Peyer's patch (tissue), 4 donors: ENCODE results near the gene TM9SF4. TPM values are rescaled to one million over a fixed set of nuclear protein-coding genes. Genes with fewer than 3 reads are reported as not detected.
A peak's percentile ranks its signal among the peaks of the same experiment; 100 is the strongest.

ENCODE experiments used
- DNase-seq, 3 donors: peaks; one replicate each; pipeline ENCODE4 v3.0.0-alpha.2; 2017 to 2019
- H3K27ac ChIP-seq, 4 donors: fragments of 200-600 bp; sonication (generic); one replicate each; pipeline ENCODE4 v1.5.1; 2016 to 2019
- H3K27me3 ChIP-seq, 2 donors: fragments of 200-600 bp; sonication (generic); one replicate each; pipeline ENCODE4 v1.5.1; 2019
- H3K36me3 ChIP-seq, 3 donors: fragments of 200-600 bp; sonication (generic); one replicate each; pipeline ENCODE4 v1.5.1; 2016 to 2019
- H3K4me1 ChIP-seq, 4 donors: fragments of 200-600 bp; sonication (generic); one replicate each; pipeline ENCODE4 v1.5.1; 2016 to 2019
- H3K4me3 ChIP-seq, 4 donors: fragments of 200-600 bp; sonication (generic); 1 replicate in 3 of 4; 2 replicates in 1 of 4; pipeline ENCODE4 v1.5.1; 2016 to 2019; ENCODE audit warnings: mild to moderate bottlenecking in 1 of 4
- H3K9me3 ChIP-seq, 4 donors: fragments of 200-600 bp; sonication (generic); one replicate each; pipeline ENCODE4 v1.5.1; 2016 to 2019; ENCODE audit warnings: mild to moderate bottlenecking in 1 of 4
- POLR2A ChIP-seq, 2 donors: fragments of 450-650 bp; IDR thresholded peaks; one replicate each; pipeline ENCODE4 v1.5.1; 2017; ENCODE audit warnings: antibody characterized with exemption in 2 of 2, mild to moderate bottlenecking in 2 of 2, moderate library complexity in 2 of 2
- total RNA-seq, 4 donors: library from RNA; depleted of rRNA; stranded (reverse); fragments of >200 nt; gene quantifications; one replicate each; pipeline ENCODE4 v1.1.0, GENCODE V29; 2016
- TF ChIP-seq, protein P1 (sequence below), 6 experiments: fragments of 450-650 bp in 4 of 6; fragments of 200-600 bp in 2 of 6; sonication (generic) in 1 of 6; IDR thresholded peaks; one replicate each; pipeline ENCODE4 v1.5.1; 2017 to 2019; ENCODE audit warnings: antibody characterized with exemption in 6 of 6, mild to moderate bottlenecking in 3 of 6, moderate library complexity in 1 of 6

The TM9SF4 gene
- total RNA-seq, 4 donors from 2014 or later, result 28.9 to 59.5 (median 45.5) TPM

DNA sequence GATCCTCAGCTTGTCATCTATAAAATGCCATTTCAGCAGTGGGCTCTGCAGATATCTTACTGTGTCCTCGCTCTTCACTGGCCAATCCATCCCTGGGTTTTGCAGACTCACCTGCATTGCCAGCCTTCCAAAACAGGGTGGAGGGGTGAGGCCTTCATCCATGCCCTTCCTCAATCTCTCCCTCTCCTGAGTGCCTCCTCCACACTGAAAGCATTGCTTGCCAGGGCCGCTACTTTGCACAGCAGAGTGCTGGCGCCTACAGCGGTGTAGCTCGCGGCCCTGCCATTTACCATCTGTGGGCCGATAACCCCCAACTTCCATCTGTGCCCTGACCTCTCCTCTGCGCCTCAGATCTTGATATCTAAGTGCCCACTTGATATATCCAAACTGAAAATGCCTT, 29.4 kb downstream of the TM9SF4 start:
- H3K27ac ChIP-seq, result no peak overlapping the region
- H3K4me3 ChIP-seq, result no peak overlapping the region
- peak in 1 of 3 donors; percentile 6 for DNase-seq
- H3K4me1 ChIP-seq, result no peaks in the 10 kb centered on the region
- H3K9me3 ChIP-seq, result no peaks in the 10 kb centered on the region
- peaks cover 0 to 93% (median 0%) of the 10 kb centered on the region in 3 donors for H3K36me3 ChIP-seq
- no peaks in the 10 kb centered on the region for H3K27me3 ChIP-seq
- TF ChIP-seq POLR2A (IDR thresholded peaks at IDR 0.05), result no peak
- TF ChIP-seq, protein P1, sequence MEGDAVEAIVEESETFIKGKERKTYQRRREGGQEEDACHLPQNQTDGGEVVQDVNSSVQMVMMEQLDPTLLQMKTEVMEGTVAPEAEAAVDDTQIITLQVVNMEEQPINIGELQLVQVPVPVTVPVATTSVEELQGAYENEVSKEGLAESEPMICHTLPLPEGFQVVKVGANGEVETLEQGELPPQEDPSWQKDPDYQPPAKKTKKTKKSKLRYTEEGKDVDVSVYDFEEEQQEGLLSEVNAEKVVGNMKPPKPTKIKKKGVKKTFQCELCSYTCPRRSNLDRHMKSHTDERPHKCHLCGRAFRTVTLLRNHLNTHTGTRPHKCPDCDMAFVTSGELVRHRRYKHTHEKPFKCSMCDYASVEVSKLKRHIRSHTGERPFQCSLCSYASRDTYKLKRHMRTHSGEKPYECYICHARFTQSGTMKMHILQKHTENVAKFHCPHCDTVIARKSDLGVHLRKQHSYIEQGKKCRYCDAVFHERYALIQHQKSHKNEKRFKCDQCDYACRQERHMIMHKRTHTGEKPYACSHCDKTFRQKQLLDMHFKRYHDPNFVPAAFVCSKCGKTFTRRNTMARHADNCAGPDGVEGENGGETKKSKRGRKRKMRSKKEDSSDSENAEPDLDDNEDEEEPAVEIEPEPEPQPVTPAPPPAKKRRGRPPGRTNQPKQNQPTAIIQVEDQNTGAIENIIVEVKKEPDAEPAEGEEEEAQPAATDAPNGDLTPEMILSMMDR (IDR thresholded peaks at IDR 0.05), result no peak

DNA sequence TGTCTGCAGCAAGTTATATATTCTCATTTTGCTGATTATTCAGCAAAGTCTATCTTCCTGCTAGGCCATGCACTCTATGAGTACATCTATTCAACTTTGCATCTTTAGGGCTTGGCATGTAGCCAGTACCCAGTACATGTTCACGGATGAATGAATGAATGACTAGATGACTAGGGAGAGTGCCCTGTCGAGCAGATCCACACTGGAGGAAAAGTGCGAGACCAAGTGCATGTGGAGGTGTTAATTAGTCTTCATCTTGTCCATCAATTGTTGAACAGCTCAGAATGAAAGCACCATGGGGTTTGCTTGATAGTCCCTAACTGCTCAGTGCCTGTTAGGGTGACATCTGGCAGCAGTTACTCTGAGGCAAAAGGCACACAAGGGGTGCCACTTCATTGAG, 30.4 kb downstream of the TM9SF4 start:
- H3K9me3 ChIP-seq, result no peaks in the 10 kb centered on the region
- H3K27me3 ChIP-seq, result no peaks in the 10 kb centered on the region
- H3K4me1 ChIP-seq, result no peaks in the 10 kb centered on the region
- H3K36me3 ChIP-seq, result peaks cover 0 to 94% (median 0%) of the 10 kb centered on the region in 3 donors
- no peak overlapping the region for H3K27ac ChIP-seq
- TF ChIP-seq POLR2A (IDR thresholded peaks at IDR 0.05), result no peak
- TF ChIP-seq, protein P1 (IDR thresholded peaks at IDR 0.05), result no peak
- no peak overlapping the region for H3K4me3 ChIP-seq
- DNase-seq, result peak in 1 of 3 donors; percentile 7

DNA sequence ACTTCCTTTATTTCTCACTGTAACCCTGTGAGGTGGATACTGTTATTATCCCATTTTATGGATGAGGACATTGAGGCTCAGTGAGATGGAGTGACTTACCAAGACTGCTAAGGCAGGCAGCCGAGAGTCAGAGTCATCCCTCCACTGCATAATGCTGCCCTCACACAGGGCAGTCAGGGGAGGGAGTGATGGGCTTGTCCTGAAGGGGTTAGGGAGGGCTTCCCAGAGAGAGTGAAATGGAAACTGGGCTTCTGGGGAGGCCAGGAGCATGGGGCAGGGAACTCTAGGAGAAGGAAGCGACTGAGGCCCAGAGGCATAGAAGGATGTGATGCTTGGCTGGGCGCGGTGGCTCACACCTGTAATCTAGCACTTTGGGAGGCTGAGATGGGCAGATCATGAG, 31.1 kb downstream of the TM9SF4 start:
- no peaks in the 10 kb centered on the region for H3K27me3 ChIP-seq
- H3K9me3 ChIP-seq, result no peaks in the 10 kb centered on the region
- no peak overlapping the region for H3K4me3 ChIP-seq
- TF ChIP-seq POLR2A (IDR thresholded peaks at IDR 0.05), result no peak
- TF ChIP-seq, protein P1 (IDR thresholded peaks at IDR 0.05), result no peak
- H3K4me1 ChIP-seq, result no peaks in the 10 kb centered on the region
- DNase-seq, result peak in 1 of 3 donors; percentile 31
- no peak overlapping the region for H3K27ac ChIP-seq
- peaks cover 0 to 95% (median 0%) of the 10 kb centered on the region in 3 donors for H3K36me3 ChIP-seq

DNA sequence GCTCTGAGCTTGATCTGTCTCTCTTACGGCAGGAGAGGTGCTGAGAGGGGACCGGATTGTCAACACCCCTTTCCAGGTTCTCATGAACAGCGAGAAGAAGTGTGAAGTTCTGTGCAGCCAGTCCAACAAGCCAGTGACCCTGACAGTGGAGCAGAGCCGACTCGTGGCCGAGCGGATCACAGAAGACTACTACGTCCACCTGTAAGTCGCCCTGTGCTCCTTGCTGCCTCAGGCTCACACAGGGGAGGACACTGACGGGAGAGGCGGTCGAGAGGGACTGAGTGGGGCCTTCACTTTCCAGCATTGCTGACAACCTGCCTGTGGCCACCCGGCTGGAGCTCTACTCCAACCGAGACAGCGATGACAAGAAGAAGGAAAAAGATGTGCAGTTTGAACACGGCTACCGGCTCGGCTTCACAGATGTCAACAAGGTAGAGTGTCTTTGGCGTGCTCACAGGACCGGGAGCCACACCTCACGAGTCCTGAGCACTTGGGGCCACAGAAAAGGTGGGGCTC, 32.0 kb downstream of the TM9SF4 start:
- H3K4me3 ChIP-seq, result no peak overlapping the region
- no peaks in the 10 kb centered on the region for H3K9me3 ChIP-seq
- H3K27me3 ChIP-seq, result no peaks in the 10 kb centered on the region
- DNase-seq, result no peak
- peaks cover 0 to 95% (median 0%) of the 10 kb centered on the region in 3 donors for H3K36me3 ChIP-seq
- TF ChIP-seq, protein P1 (IDR thresholded peaks at IDR 0.05), result no peak
- no peak for TF ChIP-seq POLR2A (IDR thresholded peaks at IDR 0.05)
- no peak overlapping the region for H3K27ac ChIP-seq
- H3K4me1 ChIP-seq, result no peaks in the 10 kb centered on the region

DNA sequence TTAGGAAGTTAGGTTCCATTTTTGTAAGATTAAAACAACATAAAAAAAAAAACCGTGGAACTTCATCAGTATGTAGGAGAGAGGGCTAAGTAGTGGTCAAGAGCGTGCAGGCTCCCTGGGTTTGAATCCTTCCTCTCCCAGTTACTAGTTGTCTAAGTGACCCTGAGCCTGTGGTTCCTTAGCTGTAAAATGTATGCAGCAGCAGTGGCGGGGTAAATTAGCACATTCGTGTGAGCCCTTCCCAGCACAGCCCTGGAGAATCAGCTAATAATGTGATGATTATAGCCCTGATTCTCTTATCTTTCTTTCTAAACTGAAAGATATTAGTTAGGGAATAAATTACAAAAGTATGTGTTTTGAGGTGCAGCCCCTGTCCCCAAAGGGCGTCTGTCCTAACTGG, 32.6 kb downstream of the TM9SF4 start:
- TF ChIP-seq, protein P1 (IDR thresholded peaks at IDR 0.05), result no peak
- no peak for TF ChIP-seq POLR2A (IDR thresholded peaks at IDR 0.05)
- peaks cover 0 to 95% (median 0%) of the 10 kb centered on the region in 3 donors for H3K36me3 ChIP-seq
- no peaks in the 10 kb centered on the region for H3K27me3 ChIP-seq
- H3K9me3 ChIP-seq, result no peaks in the 10 kb centered on the region
- no peak overlapping the region for H3K4me3 ChIP-seq
- no peak overlapping the region for H3K27ac ChIP-seq
- no peak for DNase-seq
- H3K4me1 ChIP-seq, result no peaks in the 10 kb centered on the region

DNA sequence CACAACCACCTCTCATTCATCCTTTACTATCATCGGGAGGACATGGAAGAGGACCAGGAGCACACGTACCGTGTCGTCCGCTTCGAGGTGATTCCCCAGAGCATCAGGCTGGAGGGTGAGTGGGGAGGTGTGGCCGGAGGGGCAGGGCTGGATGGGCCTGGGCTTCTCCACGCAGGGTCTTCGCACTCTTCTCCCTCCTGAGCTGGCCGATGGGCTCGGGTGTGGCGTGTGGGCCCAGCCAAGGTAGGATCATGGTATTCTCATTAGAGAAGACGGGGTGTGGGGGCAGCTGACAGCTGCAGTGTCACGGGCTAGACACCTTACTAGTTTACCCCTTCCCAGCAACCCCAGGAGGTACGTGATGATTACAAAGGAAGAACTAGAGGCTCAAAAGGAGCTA, 33.5 kb downstream of the TM9SF4 start:
- TF ChIP-seq, protein P1 (IDR thresholded peaks at IDR 0.05), result no peak
- TF ChIP-seq POLR2A (IDR thresholded peaks at IDR 0.05), result no peak
- Histone ChIP-seq H3K4me3 (no peak overlapping the region), H3K36me3 (peaks cover 0 to 91% (median 0%) of the 10 kb centered on the region in 3 donors), H3K27me3 (no peaks in the 10 kb centered on the region), H3K9me3 (no peaks in the 10 kb centered on the region), H3K4me1 (no peaks in the 10 kb centered on the region), H3K27ac (no peak overlapping the region)
- DNase-seq, result no peak
